SIG-M5 (cell line): Measurements from ENCODE around the gene IL18R1.
"Not testable (repeated sequence)": the region's sequence is repeated elsewhere in the genome, so short reads cannot be mapped to it uniquely, and the experiment has no call there.

Experiments
- DNase-seq: peaks from one replicate; lab custom pipeline; 2025; lab: John Stamatoyannopoulos, UW

IL18R1 gene, protein sequence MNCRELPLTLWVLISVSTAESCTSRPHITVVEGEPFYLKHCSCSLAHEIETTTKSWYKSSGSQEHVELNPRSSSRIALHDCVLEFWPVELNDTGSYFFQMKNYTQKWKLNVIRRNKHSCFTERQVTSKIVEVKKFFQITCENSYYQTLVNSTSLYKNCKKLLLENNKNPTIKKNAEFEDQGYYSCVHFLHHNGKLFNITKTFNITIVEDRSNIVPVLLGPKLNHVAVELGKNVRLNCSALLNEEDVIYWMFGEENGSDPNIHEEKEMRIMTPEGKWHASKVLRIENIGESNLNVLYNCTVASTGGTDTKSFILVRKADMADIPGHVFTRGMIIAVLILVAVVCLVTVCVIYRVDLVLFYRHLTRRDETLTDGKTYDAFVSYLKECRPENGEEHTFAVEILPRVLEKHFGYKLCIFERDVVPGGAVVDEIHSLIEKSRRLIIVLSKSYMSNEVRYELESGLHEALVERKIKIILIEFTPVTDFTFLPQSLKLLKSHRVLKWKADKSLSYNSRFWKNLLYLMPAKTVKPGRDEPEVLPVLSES

GRCh38 chr2:102355526-102356380 is at the start of gene IL18R1:
TSS of gene IL18R1 (plus strand) at chr2:102355796. CDS start at chr2:102362661, 6,865 bp downstream.
- no peak for DNase-seq

DNA sequence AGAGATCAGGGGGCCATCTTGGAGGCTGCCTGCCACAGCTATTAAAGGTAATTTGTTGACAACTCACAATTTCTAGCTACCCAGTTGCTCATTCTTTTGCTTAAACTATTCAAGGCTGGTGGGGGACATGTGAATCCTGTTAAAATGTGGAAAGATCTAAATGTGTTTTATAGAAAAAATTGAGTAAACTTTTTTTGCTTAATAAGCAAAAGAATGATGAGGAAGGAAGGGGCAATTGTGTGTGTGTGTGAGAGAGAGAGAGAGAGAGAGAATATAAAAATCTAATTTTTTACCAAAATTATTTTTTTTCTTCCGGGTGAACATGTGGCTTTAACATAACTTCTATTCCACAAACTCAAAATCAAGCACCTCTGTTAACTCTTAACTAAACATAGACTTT is 49.5 kb upstream of the IL18R1 start:
- DNase-seq, result no peak

GRCh38 chr2:102310964-102311640 is 44.5 kb upstream of the IL18R1 start, which contains the start of gene IL1RL1:
TSS of gene IL1RL1 (plus strand) at chr2:102311563. CDS start at chr2:102338265, 26,702 bp downstream.
- no peak for DNase-seq

- DNase-seq, result no peak
These were observed 42.6 kb upstream of the IL18R1 start for GRCh38 chr2:102313025-102313424.

GRCh38 chr2:102313471-102313870 is 42.1 kb upstream of the IL18R1 start:
- DNase-seq, result no peak

GRCh38 chr2:102313950-102314349 is 41.6 kb upstream of the IL18R1 start:
- no peak for DNase-seq

GRCh38 chr2:102315921-102316320 is 39.7 kb upstream of the IL18R1 start:
- no peak for DNase-seq

- DNase-seq, result no peak
These were observed 37.9 kb upstream of the IL18R1 start for GRCh38 chr2:102317715-102318114.

DNA sequence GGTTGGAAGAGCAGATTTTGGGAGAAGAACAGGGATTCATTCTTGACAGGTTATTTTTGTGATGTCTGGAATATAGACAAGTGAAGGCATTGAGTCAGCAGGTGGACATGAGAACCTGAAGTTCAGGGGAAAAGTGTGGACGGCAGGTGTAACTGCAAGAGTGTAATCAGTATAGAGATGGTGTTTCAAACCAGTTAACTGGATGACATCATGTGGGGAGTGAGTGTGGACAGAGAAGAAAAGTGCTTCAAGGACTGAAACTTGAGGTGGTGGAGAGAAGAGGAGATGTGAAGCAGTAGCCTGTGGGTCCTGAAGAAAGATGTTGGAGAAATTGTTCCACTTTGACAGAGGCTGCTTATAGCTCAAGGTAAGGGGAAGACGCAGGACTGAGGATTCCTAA is 37.2 kb upstream of the IL18R1 start:
- no peak for DNase-seq

- no peak for DNase-seq
These were observed 33.5 kb upstream of the IL18R1 start for GRCh38 chr2:102321941-102322719.

- DNase-seq, result not testable (repeated sequence)
These were observed 30.7 kb upstream of the IL18R1 start for GRCh38 chr2:102324914-102325313.

DNA sequence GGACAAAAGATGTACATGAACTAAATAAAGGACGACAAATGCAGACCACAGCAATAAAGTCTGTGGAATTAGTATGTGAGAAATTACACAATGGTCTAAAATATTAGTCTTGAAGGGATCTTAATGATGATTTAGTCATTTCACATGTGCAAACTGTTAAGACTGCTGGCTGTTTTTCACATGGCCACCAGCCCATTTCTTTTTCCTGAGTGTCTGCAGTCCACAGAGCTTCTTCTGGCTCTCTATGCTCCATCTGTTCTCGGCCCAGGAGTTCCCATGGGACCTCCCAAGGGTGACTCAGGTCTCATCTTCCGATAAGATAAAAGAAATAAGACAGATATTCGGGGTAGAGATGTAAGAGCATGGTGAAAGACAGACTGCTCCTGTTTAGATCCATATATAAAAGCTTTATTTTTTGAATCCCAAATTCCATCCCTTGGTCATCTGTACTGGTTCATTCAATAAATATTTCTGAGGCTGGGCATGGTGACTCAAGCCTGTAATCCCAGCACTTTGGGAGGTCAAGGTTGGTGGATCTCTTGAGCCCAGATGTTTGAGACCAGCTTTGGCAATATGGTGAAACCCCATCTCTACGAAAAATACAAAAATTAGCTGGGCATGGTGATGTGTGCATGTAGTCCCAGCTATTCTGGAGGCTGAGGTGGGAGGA is 24.1 kb upstream of the IL18R1 start:
- no peak for DNase-seq

GRCh38 chr2:102334486-102334885 is 21.1 kb upstream of the IL18R1 start:
- no peak for DNase-seq

DNA sequence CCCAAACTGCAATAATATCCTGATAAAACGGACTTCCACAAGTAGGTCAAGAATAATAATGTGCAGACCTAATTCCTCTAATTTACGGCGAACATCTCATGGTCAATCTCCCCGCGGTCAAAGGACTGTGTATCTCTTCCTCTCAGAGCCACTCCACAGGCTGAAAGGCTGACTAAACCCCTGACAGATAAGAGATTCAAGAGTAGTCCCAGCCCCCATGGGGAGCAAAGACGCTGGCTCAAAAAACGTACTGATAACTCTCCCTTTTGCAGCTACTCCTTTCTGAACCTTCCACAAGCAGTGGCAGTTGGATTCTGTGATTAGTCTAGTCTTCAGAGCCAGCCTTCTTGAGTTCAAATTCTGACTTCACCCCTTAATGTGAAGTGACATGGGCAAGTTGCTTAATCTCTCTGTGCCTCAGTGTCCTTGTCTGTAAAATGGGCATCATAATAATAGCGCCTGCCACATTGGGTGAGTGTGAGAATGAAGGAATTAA is 19.7 kb upstream of the IL18R1 start:
- no peak for DNase-seq

- no peak for DNase-seq
These were observed 19.1 kb upstream of the IL18R1 start for GRCh38 chr2:102336502-102336945.

DNA sequence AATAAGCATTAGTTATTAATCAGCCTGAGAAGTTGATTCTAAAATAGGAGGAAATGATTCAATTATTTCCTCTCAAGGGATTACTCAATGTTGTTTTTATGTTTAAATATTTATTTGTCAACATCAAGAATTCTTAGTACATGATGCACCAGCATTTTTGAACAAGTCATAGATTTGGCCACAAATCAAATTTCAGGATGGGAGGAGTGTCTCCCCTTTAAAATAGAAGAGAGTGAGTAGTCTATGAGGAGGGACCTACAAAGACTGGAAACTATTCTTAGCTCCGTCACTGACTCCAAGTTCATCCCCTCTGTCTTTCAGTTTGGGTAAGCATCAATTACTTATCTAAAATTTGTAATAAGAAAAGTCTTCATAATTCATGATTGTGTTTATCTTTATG is 18.6 kb upstream of the IL18R1 start:
- no peak for DNase-seq

DNA sequence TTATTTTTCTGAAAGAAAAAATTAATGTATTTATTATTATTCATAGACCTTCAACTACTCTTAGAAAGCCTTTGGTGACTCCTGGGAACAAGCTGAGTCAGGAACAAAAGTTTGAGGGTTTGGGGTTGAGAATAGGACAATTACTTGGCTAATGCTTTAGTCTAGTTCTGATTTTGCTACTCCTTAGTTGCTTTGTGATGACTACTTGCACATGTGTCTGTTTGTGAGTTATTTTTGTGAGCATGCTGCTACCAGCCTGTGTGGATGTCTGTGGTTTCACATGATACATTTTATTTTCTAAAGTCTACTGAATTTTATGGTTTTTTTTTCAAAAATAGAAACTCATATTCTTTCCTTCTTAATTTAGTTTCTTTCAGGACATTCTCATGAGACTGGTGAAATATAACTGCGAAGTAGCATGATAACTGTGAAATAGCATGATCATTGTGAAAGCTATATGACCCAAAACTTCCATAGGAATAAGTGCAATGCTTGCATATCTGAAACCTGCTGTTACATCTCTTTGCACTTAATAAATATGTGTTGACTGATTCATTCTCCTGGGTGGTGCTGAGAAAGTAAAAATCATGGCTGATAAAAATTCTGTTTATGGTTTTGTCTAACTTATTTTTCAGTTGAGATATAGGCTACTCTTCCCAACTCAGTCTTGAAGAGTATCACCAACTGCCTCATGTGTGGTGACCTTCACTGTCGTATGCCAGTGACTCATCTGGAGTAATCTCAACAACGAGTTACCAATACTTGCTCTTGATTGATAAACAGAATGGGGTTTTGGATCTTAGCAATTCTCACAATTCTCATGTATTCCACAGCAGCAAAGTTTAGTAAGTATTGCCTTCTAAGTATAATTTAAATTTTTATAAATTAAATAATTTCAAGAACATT is 17.9 kb upstream of the IL18R1 start:
- DNase-seq, result no peak

GRCh38 chr2:102340778-102341177 is 14.8 kb upstream of the IL18R1 start:
- DNase-seq, result no peak

DNA sequence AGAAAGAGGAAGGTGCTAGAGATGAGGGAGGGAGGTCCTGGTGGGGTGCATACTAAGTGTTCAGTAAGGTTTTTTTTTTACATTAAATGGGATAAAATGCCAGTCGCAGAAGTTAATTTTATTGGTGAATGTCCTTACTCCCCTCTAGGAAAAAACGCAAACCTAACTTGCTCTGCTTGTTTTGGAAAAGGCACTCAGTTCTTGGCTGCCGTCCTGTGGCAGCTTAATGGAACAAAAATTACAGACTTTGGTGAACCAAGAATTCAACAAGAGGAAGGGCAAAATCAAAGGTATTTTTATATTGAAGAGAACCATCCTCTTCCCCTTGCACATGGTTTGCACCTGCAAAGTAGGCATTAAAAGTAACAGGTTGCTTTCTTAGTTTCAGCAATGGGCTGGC is 12.7 kb upstream of the IL18R1 start:
- no peak for DNase-seq
